ENCODE results near the gene LGALS1.
"Not testable (repeated sequence)": the region's sequence is repeated elsewhere in the genome, so short reads cannot be mapped to it uniquely, and the experiment has no call there.

Gene LGALS1

DNA sequence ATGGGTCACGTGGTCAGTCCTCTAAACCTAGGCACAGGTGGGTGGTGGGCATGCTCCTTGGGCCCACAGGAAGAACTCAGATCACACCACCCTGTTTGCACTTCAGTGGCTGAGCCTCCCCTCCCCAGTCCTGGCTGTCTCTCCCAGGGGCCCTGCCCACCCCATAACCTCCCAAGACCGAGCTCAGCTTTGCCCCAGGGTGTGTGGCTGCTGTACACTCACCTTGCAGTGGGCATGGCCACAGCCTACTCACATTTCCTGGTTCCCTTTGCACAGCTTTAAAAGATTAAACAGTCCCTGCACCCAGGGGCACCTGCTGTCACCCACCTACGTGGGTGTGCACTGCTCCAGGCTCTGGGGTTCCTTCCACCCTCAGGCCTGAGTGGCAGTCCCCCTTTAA, 35.2 kb downstream of the LGALS1 start:
- no peak for DNase-seq (ENCODE audit: extremely low read depth, insufficient read length)
- H3K4me3 ChIP-seq (replicated peaks; ENCODE audit: low read depth, low read length), result no peak overlapping the region
- no peaks in the 10 kb centered on the region for H3K27me3 ChIP-seq (replicated peaks; ENCODE audit: control insufficient read depth, insufficient read depth, low read length)
- TF ChIP-seq, protein P1, sequence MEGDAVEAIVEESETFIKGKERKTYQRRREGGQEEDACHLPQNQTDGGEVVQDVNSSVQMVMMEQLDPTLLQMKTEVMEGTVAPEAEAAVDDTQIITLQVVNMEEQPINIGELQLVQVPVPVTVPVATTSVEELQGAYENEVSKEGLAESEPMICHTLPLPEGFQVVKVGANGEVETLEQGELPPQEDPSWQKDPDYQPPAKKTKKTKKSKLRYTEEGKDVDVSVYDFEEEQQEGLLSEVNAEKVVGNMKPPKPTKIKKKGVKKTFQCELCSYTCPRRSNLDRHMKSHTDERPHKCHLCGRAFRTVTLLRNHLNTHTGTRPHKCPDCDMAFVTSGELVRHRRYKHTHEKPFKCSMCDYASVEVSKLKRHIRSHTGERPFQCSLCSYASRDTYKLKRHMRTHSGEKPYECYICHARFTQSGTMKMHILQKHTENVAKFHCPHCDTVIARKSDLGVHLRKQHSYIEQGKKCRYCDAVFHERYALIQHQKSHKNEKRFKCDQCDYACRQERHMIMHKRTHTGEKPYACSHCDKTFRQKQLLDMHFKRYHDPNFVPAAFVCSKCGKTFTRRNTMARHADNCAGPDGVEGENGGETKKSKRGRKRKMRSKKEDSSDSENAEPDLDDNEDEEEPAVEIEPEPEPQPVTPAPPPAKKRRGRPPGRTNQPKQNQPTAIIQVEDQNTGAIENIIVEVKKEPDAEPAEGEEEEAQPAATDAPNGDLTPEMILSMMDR (IDR thresholded peaks at IDR 0.05; ENCODE audit: insufficient read depth, low read length, poor library complexity, severe bottlenecking), result no peak
- H3K36me3 ChIP-seq (ENCODE audit: control insufficient read depth, insufficient read depth, low read length), result no peaks in the 10 kb centered on the region

DNA sequence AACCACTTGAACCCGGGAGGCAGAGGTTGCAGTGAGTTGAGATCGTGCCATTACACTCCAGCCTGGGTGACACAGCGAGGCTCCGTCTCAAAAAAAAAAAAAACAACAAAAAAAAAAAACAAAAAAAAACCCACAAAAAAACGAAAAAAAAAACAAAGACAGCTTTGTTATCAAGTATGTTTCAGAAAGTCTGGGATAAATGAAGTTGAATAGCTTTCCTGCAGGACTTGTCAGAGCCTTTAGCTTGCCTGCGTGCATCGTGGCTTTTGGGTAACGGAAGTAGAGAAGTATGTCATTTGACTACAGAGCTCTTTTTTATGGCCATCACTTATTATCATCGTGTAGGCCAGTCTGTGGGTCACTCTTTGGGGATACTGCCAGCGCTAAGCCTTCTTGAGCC, 36.1 kb downstream of the LGALS1 start:
- H3K4me3 ChIP-seq (replicated peaks; ENCODE audit: low read depth, low read length), result no peak overlapping the region
- H3K27me3 ChIP-seq (replicated peaks; ENCODE audit: control insufficient read depth, insufficient read depth, low read length), result no peaks in the 10 kb centered on the region
- no peaks in the 10 kb centered on the region for H3K36me3 ChIP-seq (ENCODE audit: control insufficient read depth, insufficient read depth, low read length)
- no peak for DNase-seq (ENCODE audit: extremely low read depth, insufficient read length)
- TF ChIP-seq, protein P1 (IDR thresholded peaks at IDR 0.05; ENCODE audit: insufficient read depth, low read length, poor library complexity, severe bottlenecking), result no peak

DNA sequence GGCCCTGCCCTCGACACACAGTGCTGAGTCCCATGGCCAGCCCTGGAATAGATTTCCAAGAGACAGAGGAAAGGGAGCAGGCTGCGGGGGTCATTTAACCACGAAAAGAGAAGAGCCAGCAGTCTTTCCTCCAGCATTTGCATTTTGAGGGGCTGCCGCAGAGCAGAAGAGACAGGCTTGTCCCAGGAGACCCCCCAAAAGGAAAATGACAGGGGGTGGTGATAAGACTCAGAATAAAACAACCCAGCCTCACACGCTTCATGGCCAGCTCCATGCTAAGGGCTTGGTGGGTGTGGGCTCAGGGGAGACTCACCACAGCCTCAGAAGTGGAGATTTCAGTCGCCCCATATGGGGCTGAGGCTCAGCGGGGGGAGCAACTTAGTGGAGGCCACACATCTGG, 38.3 kb downstream of the LGALS1 start:
- Histone ChIP-seq H3K27me3 (replicated peaks; ENCODE audit: control insufficient read depth, insufficient read depth, low read length) (no peaks in the 10 kb centered on the region), H3K36me3 (ENCODE audit: control insufficient read depth, insufficient read depth, low read length) (no peaks in the 10 kb centered on the region), H3K4me3 (replicated peaks; ENCODE audit: low read depth, low read length) (no peak overlapping the region)
- DNase-seq (ENCODE audit: extremely low read depth, insufficient read length), result no peak
- TF ChIP-seq, protein P1 (IDR thresholded peaks at IDR 0.05; ENCODE audit: insufficient read depth, low read length, poor library complexity, severe bottlenecking), result no peak

DNA sequence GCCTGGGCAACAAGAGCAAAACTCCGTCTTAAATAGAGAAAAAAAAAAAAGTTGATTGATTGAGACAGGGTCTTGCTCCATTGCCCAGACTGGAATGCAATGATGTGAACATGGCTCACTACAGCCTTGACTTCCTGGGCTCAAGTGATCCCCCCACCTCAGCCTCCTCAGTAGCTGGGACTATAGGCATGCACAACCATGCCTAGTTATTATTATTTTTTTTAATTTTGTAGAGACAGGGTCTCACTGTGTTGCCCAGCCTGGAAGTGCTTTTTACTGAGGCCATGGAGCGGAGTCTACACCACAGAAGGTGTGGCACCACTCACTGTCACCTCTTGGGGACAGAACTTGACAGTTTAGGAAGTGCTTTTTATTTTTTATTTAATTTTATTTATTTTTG, 39.2 kb downstream of the LGALS1 start:
- H3K4me3 ChIP-seq (replicated peaks; ENCODE audit: low read depth, low read length), result no peak overlapping the region
- no peak for DNase-seq (ENCODE audit: extremely low read depth, insufficient read length)
- H3K36me3 ChIP-seq (ENCODE audit: control insufficient read depth, insufficient read depth, low read length), result no peaks in the 10 kb centered on the region
- H3K27me3 ChIP-seq (replicated peaks; ENCODE audit: control insufficient read depth, insufficient read depth, low read length), result no peaks in the 10 kb centered on the region
- TF ChIP-seq, protein P1 (IDR thresholded peaks at IDR 0.05; ENCODE audit: insufficient read depth, low read length, poor library complexity, severe bottlenecking), result no peak

DNA sequence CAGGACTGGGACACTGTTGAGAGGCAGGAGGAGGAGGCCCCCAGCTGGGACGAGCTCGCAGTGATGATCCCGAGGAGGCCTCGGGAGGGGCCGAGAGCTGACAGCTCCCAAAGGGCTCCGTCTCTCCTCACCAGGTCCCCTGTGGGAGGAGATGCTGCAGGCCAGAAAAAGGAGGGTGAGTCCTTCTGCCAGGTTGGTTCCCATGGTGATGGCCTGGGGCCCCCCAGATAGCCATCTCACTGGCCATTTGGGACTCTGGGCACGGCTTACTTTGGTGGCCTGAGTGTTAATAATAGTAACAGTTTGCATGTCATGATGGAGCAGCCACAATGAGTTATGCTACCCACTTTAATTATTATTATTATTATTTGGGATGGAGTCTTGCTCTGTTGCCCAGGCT, 40.3 kb downstream of the LGALS1 start:
- no peaks in the 10 kb centered on the region for H3K27me3 ChIP-seq (replicated peaks; ENCODE audit: control insufficient read depth, insufficient read depth, low read length)
- TF ChIP-seq, protein P1 (IDR thresholded peaks at IDR 0.05; ENCODE audit: insufficient read depth, low read length, poor library complexity, severe bottlenecking), result no peak
- no peak overlapping the region for H3K4me3 ChIP-seq (replicated peaks; ENCODE audit: low read depth, low read length)
- no peaks in the 10 kb centered on the region for H3K36me3 ChIP-seq (ENCODE audit: control insufficient read depth, insufficient read depth, low read length)
- DNase-seq (ENCODE audit: extremely low read depth, insufficient read length), result no peak

DNA sequence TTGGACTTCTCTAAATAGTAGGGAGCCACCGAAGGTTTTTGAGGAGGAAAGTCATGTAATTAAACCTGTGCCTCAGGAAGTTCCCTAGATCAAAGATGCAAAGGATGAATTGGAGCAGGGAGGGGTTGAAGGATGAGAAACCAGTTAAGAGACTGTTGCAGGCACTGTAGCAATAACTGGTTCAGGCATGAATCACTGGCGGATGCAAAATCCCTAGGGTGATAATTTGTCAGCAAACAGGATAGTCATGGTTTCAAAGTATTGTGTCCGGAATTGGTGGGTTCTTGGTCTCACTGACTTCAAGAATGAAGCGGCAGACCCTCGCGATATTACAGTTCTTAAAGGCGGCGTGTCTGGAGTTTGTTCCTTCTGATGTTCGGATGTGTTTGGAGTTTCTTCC, 41.3 kb downstream of the LGALS1 start:
- TF ChIP-seq, protein P1 (IDR thresholded peaks at IDR 0.05; ENCODE audit: insufficient read depth, low read length, poor library complexity, severe bottlenecking), result no peak
- no peak for DNase-seq (ENCODE audit: extremely low read depth, insufficient read length)
- no peaks in the 10 kb centered on the region for H3K36me3 ChIP-seq (ENCODE audit: control insufficient read depth, insufficient read depth, low read length)
- no peak overlapping the region for H3K4me3 ChIP-seq (replicated peaks; ENCODE audit: low read depth, low read length)
- H3K27me3 ChIP-seq (replicated peaks; ENCODE audit: control insufficient read depth, insufficient read depth, low read length), result no peaks in the 10 kb centered on the region

DNA sequence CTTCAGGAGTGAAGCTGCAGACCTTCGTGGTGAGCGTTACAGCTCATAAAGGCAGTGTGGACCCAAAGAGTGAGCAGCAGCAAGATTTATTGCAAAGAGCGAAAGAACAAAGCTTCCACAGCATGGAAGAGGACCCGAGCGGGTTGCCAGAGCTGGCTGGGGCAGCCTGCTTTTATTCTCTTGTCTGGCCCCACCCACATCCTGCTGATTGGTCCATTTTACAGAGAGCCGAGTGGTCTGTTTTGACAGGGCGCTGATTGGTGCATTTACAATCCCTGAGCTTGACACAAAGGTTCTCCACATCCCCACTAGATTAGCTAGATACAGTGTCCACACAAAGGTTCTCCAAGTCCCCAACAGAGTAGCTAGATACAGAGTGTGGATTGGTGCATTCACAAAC, 41.8 kb downstream of the LGALS1 start:
- not testable (repeated sequence) for H3K36me3 ChIP-seq (ENCODE audit: control insufficient read depth, insufficient read depth, low read length); H3K4me3 ChIP-seq (replicated peaks; ENCODE audit: low read depth, low read length); H3K27me3 ChIP-seq (replicated peaks; ENCODE audit: control insufficient read depth, insufficient read depth, low read length); DNase-seq (ENCODE audit: extremely low read depth, insufficient read length)

DNA sequence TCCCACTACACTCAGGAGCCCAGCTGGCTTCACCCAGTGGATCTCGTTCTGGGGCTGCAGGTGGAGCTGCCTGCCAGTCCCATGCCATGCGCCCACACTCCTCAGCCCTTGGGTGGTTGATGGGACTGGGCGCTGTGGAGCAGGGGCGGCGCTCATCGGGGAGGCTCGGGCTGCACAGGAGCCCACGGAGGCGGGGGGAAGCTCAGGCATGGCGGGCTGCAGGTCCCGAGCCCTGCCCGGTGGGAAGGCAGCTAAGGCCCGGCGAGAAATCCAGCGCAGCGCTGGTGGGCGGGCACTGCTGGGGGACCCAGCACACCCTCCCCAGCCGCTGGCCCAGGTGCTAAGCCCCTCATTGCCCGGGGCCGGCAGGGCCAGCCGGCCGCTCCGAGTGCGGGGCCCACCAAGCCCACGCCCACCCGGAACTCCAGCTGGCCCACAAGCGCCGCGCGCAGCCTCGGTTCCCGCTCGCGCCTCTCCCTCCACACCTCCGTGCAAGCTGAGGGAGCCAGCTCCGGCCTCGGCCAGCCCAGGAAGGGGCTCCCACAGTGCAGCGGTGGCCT, 42.4 kb downstream of the LGALS1 start:
- not testable (repeated sequence) for H3K36me3 ChIP-seq (ENCODE audit: control insufficient read depth, insufficient read depth, low read length); H3K4me3 ChIP-seq (replicated peaks; ENCODE audit: low read depth, low read length); H3K27me3 ChIP-seq (replicated peaks; ENCODE audit: control insufficient read depth, insufficient read depth, low read length); DNase-seq (ENCODE audit: extremely low read depth, insufficient read length)
